Muscle of leg (tissue), 11 donors: ENCODE results near the gene CACNA2D1. TPM values are rescaled to one million over a fixed set of nuclear protein-coding genes. Genes with fewer than 3 reads are reported as not detected.

Source experiments
- DNase-seq: peaks from one replicate; pipeline ENCODE4 v3.0.0; 2013
- H3K27ac ChIP-seq: one replicate; pipeline ENCODE4 v1.5.1; 2013; ENCODE audit warnings: mild to moderate bottlenecking, low read length, control low read depth
- H3K27me3 ChIP-seq: one replicate; pipeline ENCODE4 v1.6.1; 2013; ENCODE audit warnings: low read length; ENCODE audit not compliant: control insufficient read depth, insufficient read depth
- H3K36me3 ChIP-seq: one replicate; pipeline ENCODE4 v1.6.1; 2013; ENCODE audit warnings: low read length; ENCODE audit not compliant: control insufficient read depth, insufficient read depth
- H3K4me1 ChIP-seq: one replicate; pipeline ENCODE4 v1.6.1; 2013; ENCODE audit warnings: low read length; ENCODE audit not compliant: control insufficient read depth, insufficient read depth
- H3K4me3 ChIP-seq: one replicate; pipeline ENCODE4 v1.5.1; 2013; ENCODE audit warnings: low read length, control low read depth
- H3K9me3 ChIP-seq: replicated peaks from 2 replicates; pipeline ENCODE4 v1.6.1; 2013; ENCODE audit warnings: low read depth, low read length; ENCODE audit not compliant: control insufficient read depth
- WGBS: methylation state at CpG from one replicate; pipeline ENCODE4 v1.1.5; 2013; ENCODE audit warnings: missing lambda C conversion rate; ENCODE audit not compliant: insufficient coverage; 5-methylcytosine and 5-hydroxymethylcytosine counted together
- polyA plus RNA-seq, 8 donors: library from polyadenylated mRNA; unstranded; fragments of 120-200 nt; gene quantifications; one replicate each; pipeline versions ENCODE4 v1.2.1 to v1.2.3, GENCODE V29; 2013; ENCODE audit warnings: inconsistent platforms in 1 of 8, low replicate concordance in 1 of 8; ENCODE audit not compliant: insufficient read length in 8 of 8, insufficient read depth in 1 of 8
- total RNA-seq: library from RNA; stranded (reverse); fragments of 120-200 nt; gene quantifications from one replicate; pipeline ENCODE4 v1.2.4, GENCODE V29; 2013

Gene CACNA2D1
- total and polyA plus RNA-seq, 9 donors, result 50.5 to 136 (median 89.1) TPM

DNA sequence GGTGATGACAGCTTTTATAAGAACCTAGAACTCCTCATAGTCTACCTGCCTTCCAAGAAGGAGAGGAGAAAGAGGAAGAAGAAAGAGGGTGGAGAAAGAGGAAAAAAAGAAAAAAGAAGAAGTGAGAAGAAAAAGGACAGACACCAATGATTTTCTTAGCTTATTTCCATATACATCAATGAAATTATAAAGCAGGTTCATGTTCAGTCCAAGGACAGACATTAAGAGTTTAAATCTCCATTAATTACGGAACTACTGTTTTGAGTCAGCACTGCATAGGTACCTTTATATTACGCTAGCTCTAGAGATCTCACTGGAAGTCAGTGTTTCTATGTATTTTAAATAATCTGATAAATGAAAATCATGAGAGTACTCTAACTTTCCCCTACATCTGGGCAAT is 364.8 kb downstream of the CACNA2D1 start:
- Histone ChIP-seq H3K4me3 (no peak overlapping the region), H3K27me3 (no peaks in the 10 kb centered on the region), H3K4me1 (no peaks in the 10 kb centered on the region), H3K9me3 (no peaks in the 10 kb centered on the region), H3K36me3 (peaks cover 6% of the 10 kb centered on the region), H3K27ac (no peak overlapping the region)
- WGBS, result no CpG with 5 or more reads among the region's 2 CpGs
- DNase-seq, result no peak

GRCh38 chr7:82071468-82071867 is 372.1 kb downstream of the CACNA2D1 start:
- Histone ChIP-seq H3K9me3 (no peaks in the 10 kb centered on the region), H3K27me3 (no peaks in the 10 kb centered on the region), H3K4me3 (no peak overlapping the region), H3K27ac (no peak overlapping the region), H3K36me3 (no peaks in the 10 kb centered on the region), H3K4me1 (no peaks in the 10 kb centered on the region)
- no peak for DNase-seq
- 100% methylated on average over 1 of the region's 2 CpGs for WGBS

- Histone ChIP-seq H3K27me3 (no peaks in the 10 kb centered on the region), H3K4me1 (no peaks in the 10 kb centered on the region), H3K36me3 (peaks cover 4% of the 10 kb centered on the region), H3K9me3 (no peaks in the 10 kb centered on the region), H3K27ac (no peak overlapping the region), H3K4me3 (no peak overlapping the region)
- no CpG with 5 or more reads among the region's 2 CpGs for WGBS
- DNase-seq, result no peak
Observed at GRCh38 chr7:82067628-82068264, 375.8 kb downstream of the CACNA2D1 start.

GRCh38 chr7:82057476-82057875 is 386.1 kb downstream of the CACNA2D1 start:
- Histone ChIP-seq H3K27ac (no peak overlapping the region), H3K4me1 (no peaks in the 10 kb centered on the region), H3K27me3 (no peaks in the 10 kb centered on the region), H3K9me3 (no peaks in the 10 kb centered on the region), H3K36me3 (peaks cover 2% of the 10 kb centered on the region), H3K4me3 (no peak overlapping the region)
- 78% methylated on average over 1 of the region's 1 CpG for WGBS
- no peak for DNase-seq

DNA sequence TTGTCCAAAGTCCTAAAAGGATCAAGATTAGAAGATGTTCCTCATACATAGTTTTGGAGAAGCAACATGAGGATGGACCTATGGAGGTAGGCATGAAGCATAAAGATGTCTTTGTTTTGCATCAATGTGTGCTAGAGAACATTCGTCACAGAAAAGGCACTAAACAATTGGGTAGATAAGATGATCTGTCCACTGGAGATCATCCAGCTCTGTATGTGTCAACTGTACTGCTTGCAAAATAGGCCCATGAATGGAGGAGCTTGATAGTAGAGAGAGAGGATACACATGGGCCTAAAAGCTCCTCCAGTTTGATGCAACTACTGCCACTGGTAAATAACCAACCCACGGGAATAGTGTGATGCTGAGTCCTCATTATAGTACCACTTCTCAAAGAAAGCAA is 387.3 kb downstream of the CACNA2D1 start:
- no peaks in the 10 kb centered on the region for H3K9me3 ChIP-seq
- no peaks in the 10 kb centered on the region for H3K4me1 ChIP-seq
- no peak overlapping the region for H3K27ac ChIP-seq
- H3K4me3 ChIP-seq, result no peak overlapping the region
- DNase-seq, result no peak
- H3K27me3 ChIP-seq, result no peaks in the 10 kb centered on the region
- 82% methylated on average over 1 of the region's 2 CpGs for WGBS
- H3K36me3 ChIP-seq, result peaks cover 2% of the 10 kb centered on the region

DNA sequence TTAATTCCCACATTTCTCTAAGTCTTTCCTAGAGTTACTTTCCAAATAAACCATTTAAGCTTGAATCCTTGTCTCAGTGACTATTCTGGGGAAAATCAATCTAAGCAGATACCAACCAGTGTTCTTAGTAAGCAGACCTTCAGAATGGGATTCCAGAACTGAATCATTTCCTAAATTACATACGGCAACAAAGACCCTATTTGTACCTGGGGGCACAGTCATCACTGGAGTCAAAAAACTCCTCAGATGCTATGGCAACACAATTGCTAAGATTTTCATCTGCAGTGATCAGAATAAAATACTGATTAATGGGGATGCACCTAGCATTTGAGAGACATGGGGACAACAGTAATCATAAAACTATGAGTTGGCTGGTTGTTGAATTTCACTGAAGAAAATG is 389.0 kb downstream of the CACNA2D1 start:
- no CpG with 5 or more reads among the region's 1 CpG for WGBS
- no peak overlapping the region for H3K4me3 ChIP-seq
- no peaks in the 10 kb centered on the region for H3K27me3 ChIP-seq
- H3K27ac ChIP-seq, result no peak overlapping the region
- H3K9me3 ChIP-seq, result no peaks in the 10 kb centered on the region
- H3K4me1 ChIP-seq, result no peaks in the 10 kb centered on the region
- H3K36me3 ChIP-seq, result peaks cover 2% of the 10 kb centered on the region
- DNase-seq, result no peak

DNA sequence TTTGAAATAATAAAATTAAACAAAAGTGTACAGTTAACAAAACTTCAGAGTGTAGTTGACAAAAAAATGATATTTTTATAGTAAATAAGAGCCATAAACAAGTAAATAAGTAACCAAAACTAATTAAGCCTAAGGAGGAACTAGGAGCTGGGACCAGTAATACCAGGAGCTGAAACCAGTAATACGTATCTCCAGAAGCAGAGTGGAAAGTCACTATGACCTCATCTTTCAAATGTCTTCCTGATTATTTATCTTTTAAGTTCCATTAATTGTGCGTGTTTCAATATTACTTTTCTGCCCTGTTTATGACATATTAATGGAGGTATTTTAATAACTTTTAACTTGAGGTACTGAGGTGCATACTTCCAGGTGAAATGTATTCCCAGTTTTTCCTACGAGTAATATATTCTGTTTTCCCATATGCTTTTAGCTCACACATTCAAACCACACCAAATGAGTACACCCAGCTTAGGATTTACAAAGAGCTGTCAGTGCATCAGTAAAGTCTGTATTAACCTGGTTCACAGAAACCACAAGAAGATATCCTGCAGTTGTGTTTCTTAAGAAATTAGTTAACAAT is 390.0 kb downstream of the CACNA2D1 start:
- Histone ChIP-seq H3K27ac (no peak overlapping the region), H3K9me3 (no peaks in the 10 kb centered on the region), H3K36me3 (peaks cover 2% of the 10 kb centered on the region), H3K27me3 (no peaks in the 10 kb centered on the region), H3K4me1 (no peaks in the 10 kb centered on the region), H3K4me3 (no peak overlapping the region)
- no peak for DNase-seq
- 80% methylated on average over 1 of the region's 3 CpGs for WGBS

DNA sequence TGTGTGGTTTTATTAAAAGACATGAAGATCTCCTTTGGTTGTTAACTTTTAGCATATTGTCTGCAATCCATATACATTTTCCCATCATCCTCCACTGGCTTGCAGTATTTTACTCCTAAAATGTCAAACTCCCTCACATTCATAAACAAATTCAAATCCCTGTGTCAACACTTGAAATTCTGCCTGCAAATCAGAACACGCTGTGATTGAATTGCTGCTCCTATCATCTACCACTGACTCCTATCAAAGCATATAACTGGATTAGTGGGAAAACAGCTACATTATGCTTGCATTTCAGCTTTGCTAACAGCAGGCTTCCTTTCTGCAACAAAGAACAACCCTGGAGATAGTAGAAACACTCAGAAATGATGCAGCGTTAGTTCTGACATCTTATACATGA is 392.0 kb downstream of the CACNA2D1 start:
- Histone ChIP-seq H3K36me3 (no peaks in the 10 kb centered on the region), H3K4me1 (no peaks in the 10 kb centered on the region), H3K27ac (no peak overlapping the region), H3K4me3 (no peak overlapping the region), H3K9me3 (no peaks in the 10 kb centered on the region), H3K27me3 (no peaks in the 10 kb centered on the region)
- DNase-seq, result peak; percentile 5
- WGBS, result no CpG with 5 or more reads among the region's 2 CpGs

DNA sequence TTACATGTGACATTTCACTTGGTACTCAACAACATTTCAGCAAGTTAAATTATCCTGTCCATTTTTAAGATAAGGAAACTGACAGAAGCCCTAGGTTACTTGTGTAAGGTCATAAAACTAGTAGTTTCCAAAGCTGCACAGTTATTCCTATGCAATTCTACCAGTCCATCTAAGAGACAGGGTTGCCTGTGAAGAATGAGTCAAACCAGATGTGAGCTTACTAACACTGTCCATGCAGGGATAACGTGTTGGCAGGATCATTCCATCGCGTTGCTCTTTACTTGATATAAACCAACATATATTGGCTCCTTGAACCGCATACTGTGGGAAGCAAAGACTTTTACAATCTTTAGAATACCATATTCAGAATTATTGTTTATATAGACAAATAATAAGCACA is 392.8 kb downstream of the CACNA2D1 start:
- H3K4me3 ChIP-seq, result no peak overlapping the region
- H3K27ac ChIP-seq, result no peak overlapping the region
- WGBS, result no CpG with 5 or more reads among the region's 4 CpGs

DNA sequence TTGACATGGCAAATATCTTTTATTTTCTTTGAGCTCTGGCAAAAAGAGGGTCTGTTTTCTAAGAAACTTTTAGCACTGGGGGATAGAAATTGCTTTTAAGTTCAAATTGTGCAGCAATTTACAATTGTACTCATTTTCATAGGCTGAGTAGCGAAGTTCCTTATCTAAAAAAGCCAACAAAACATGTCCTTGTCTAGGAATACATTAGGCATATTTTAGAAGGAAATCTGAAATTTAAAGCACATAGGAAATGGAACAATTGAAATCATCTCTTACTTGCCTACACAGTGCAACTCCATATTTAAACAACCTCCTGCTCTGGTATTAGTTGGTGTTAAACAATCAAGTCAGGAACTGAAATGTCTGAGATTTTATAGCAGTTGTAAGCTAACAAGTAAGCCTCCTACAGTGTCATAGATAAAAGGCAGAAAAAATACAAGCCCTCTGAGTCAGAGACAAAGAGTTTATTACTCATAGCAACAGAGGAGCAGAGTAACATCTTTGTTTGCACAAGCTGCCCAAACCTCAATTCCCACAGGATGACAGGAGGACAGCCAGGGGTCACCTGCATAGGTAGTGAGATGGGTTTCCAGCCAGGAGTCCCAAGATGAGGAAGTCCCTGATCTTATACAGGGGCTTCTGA is 393.6 kb downstream of the CACNA2D1 start:
- H3K9me3 ChIP-seq, result no peaks in the 10 kb centered on the region
- no peaks in the 10 kb centered on the region for H3K4me1 ChIP-seq
- no peaks in the 10 kb centered on the region for H3K27me3 ChIP-seq
- H3K36me3 ChIP-seq, result no peaks in the 10 kb centered on the region
- no CpG with 5 or more reads among the region's 1 CpG for WGBS
- no peak overlapping the region for H3K4me3 ChIP-seq
- no peak overlapping the region for H3K27ac ChIP-seq
- DNase-seq, result peak; percentile 43

More for the DNA sequence above, 392.8 kb downstream of the CACNA2D1 start:
- Histone ChIP-seq H3K4me1 (no peaks in the 10 kb centered on the region), H3K9me3 (no peaks in the 10 kb centered on the region), H3K36me3 (no peaks in the 10 kb centered on the region), H3K27me3 (no peaks in the 10 kb centered on the region)
- DNase-seq, result peak; percentile 23
